Measurements from ENCODE around the gene ACTA1. TPM values are rescaled to one million over a fixed set of nuclear protein-coding genes. Genes with fewer than 3 reads are reported as not detected.

Gene ACTA1
- total and polyA plus RNA-seq, 9 of the 15 experiments (the other 6 are each of a cell fraction or from before 2014, with no cell fraction given), result 0.07 to 0.36 TPM; not detected in 7

DNA sequence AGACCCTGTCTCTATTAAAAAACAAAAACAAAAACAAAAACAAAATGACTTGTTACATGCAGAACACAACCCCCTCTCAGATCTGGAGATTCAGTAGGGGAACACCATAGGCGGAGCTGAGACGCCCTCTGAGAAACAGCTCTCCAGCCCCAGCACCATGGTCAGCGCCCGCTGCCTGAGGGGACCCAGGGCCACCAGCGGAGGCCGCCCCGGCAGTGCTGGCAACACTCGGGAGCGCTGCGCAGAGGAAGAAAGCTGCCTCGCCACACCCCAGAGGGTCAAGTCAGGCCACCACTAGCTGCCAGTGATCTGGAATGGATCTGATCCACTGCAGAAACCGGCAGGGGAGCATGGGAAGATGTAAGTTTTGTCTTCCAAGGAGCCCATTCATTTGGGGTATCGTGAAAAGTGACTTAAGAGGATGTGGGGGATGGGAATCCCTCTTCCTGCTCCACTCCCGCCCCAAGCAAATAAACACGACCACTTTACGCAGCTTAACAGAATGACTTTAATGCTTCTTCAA lies 3.1 kb downstream of the ACTA1 start (continued):
- TF ChIP-seq, protein P1, sequence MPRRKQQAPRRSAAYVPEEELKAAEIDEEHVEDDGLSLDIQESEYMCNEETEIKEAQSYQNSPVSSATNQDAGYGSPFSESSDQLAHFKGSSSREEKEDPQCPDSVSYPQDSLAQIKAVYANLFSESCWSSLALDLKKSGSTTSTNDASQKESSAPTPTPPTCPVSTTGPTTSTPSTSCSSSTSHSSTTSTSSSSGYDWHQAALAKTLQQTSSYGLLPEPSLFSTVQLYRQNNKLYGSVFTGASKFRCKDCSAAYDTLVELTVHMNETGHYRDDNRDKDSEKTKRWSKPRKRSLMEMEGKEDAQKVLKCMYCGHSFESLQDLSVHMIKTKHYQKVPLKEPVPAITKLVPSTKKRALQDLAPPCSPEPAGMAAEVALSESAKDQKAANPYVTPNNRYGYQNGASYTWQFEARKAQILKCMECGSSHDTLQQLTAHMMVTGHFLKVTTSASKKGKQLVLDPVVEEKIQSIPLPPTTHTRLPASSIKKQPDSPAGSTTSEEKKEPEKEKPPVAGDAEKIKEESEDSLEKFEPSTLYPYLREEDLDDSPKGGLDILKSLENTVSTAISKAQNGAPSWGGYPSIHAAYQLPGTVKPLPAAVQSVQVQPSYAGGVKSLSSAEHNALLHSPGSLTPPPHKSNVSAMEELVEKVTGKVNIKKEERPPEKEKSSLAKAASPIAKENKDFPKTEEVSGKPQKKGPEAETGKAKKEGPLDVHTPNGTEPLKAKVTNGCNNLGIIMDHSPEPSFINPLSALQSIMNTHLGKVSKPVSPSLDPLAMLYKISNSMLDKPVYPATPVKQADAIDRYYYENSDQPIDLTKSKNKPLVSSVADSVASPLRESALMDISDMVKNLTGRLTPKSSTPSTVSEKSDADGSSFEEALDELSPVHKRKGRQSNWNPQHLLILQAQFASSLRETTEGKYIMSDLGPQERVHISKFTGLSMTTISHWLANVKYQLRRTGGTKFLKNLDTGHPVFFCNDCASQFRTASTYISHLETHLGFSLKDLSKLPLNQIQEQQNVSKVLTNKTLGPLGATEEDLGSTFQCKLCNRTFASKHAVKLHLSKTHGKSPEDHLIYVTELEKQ (CRISPR knock-in tag; IDR thresholded peaks at IDR 0.05), result no peak
- TF ChIP-seq KLF13 (tag; IDR thresholded peaks at IDR 0.05; ENCODE audit: borderline replicate concordance, low read depth), result no peak
- no peak for TF ChIP-seq ZNF449 (CRISPR knock-in tag; IDR thresholded peaks at IDR 0.05)
- TF ChIP-seq GTF2E2 (tag; IDR thresholded peaks at IDR 0.05), result no peak
- no peak for TF ChIP-seq DPF2 (IDR thresholded peaks at IDR 0.05)
- TF ChIP-seq POLR3G (IDR thresholded peaks at IDR 0.05; ENCODE audit: extremely low read depth, insufficient read length, insufficient replicate concordance), result no peak
- no peak for TF ChIP-seq ZNF197 (CRISPR knock-in tag; IDR thresholded peaks at IDR 0.05; ENCODE audit: low read depth)
- TF ChIP-seq SRSF7 (optimal IDR thresholded peaks at IDR 0.05; ENCODE audit: low read depth, low read length), result no peak
- TF ChIP-seq, protein P2, sequence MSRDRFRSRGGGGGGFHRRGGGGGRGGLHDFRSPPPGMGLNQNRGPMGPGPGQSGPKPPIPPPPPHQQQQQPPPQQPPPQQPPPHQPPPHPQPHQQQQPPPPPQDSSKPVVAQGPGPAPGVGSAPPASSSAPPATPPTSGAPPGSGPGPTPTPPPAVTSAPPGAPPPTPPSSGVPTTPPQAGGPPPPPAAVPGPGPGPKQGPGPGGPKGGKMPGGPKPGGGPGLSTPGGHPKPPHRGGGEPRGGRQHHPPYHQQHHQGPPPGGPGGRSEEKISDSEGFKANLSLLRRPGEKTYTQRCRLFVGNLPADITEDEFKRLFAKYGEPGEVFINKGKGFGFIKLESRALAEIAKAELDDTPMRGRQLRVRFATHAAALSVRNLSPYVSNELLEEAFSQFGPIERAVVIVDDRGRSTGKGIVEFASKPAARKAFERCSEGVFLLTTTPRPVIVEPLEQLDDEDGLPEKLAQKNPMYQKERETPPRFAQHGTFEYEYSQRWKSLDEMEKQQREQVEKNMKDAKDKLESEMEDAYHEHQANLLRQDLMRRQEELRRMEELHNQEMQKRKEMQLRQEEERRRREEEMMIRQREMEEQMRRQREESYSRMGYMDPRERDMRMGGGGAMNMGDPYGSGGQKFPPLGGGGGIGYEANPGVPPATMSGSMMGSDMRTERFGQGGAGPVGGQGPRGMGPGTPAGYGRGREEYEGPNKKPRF (IDR thresholded peaks at IDR 0.05; ENCODE audit: low read depth, low read length), result no peak
- TF ChIP-seq ZNF778 (CRISPR knock-in tag; IDR thresholded peaks at IDR 0.05), result no peak
- no peak for TF ChIP-seq SRF (CRISPR knock-in tag; IDR thresholded peaks at IDR 0.05)
- TF ChIP-seq ZNF41 (CRISPR knock-in tag; conservative IDR thresholded peaks at IDR 0.05), result no peak
- TF ChIP-seq ILK (tag; IDR thresholded peaks at IDR 0.05; ENCODE audit: borderline replicate concordance, low read depth), result no peak
- no peak for TF ChIP-seq ZNF124 (CRISPR knock-in tag; IDR thresholded peaks at IDR 0.05)
- TF ChIP-seq ZNF146 (CRISPR knock-in tag; IDR thresholded peaks at IDR 0.05; ENCODE audit: unreplicated experiment), result no peak
- TF ChIP-seq ZNF699 (CRISPR knock-in tag; IDR thresholded peaks at IDR 0.05; ENCODE audit: insufficient replicate concordance), result no peak
- no peak for TF ChIP-seq TAF1 (IDR thresholded peaks at IDR 0.05; ENCODE audit: control insufficient read depth, extremely low read depth, insufficient read depth, low read length, severe bottlenecking)
- TF ChIP-seq KDM4B (IDR thresholded peaks at IDR 0.05; ENCODE audit: borderline replicate concordance in 2 of 2, low read depth in 1 of 2), result no peak
- TF ChIP-seq NEUROD1 (IDR thresholded peaks at IDR 0.05; ENCODE audit: borderline replicate concordance, low read depth, low read length, partially characterized antibody), result no peak
- TF ChIP-seq MEF2A (IDR thresholded peaks at IDR 0.05; ENCODE audit: control insufficient read depth, low read depth, low read length), result no peak

All from K562 (cell line).